ENCODE data around the gene TMEM255B.

TMEM255B gene

DNA sequence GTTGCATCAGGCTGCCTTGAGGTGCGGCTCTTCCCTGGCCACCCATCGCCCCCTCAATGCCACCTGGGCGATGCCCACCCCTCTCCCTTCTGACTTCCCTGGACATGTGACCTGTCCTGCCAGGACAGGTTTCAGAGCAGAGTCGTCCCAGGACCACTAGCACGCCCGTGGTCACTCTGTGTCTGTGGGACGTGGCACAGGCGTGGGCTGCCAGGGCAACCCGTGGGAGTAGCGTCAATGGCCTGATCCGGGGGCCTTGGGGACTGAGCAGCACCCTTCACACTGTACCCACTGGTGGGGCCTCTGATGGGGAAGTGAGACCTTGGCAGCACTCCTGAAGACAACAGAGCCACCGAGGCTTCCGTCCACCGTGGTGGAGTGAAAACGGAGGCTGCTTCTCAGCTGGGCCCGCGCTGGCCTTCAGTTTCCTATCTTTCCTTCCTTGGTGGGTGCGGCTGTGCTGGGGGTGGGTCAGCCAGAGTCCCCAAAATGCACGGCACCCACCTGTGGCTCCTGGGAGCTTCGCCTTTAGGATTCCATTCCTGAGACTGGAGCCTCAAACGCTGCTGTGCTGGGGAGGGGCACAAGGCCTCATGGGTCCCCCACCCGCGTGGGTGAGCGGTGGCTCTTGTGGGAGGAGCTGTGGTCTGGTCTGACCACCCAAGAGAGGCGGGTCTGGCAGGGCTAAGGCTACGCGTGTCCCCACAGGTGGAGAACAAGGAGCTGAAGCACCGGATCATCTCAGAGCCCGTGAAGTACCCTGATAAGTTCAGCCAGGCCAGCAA is 26.7 kb upstream of the TMEM255B start:
- no peak overlapping the region for H3K4me3 ChIP-seq (ENCODE audit: low read depth, low read length)
- TF ChIP-seq, protein P1, sequence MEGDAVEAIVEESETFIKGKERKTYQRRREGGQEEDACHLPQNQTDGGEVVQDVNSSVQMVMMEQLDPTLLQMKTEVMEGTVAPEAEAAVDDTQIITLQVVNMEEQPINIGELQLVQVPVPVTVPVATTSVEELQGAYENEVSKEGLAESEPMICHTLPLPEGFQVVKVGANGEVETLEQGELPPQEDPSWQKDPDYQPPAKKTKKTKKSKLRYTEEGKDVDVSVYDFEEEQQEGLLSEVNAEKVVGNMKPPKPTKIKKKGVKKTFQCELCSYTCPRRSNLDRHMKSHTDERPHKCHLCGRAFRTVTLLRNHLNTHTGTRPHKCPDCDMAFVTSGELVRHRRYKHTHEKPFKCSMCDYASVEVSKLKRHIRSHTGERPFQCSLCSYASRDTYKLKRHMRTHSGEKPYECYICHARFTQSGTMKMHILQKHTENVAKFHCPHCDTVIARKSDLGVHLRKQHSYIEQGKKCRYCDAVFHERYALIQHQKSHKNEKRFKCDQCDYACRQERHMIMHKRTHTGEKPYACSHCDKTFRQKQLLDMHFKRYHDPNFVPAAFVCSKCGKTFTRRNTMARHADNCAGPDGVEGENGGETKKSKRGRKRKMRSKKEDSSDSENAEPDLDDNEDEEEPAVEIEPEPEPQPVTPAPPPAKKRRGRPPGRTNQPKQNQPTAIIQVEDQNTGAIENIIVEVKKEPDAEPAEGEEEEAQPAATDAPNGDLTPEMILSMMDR (IDR thresholded peaks at IDR 0.05; ENCODE audit: insufficient read depth, low read depth, low read length, missing control alignments) = no peak
- no peak for DNase-seq (ENCODE audit: low read depth)

GRCh38 chr13:113732961-113733950 is 25.8 kb upstream of the TMEM255B start:
- TF ChIP-seq, protein P1 (IDR thresholded peaks at IDR 0.05; ENCODE audit: insufficient read depth, low read depth, low read length, missing control alignments) = no peak
- no peak overlapping the region for H3K4me3 ChIP-seq (ENCODE audit: low read depth, low read length)
- DNase-seq (ENCODE audit: low read depth) = no peak

- H3K4me3 ChIP-seq (ENCODE audit: low read depth, low read length) = no peak overlapping the region
- DNase-seq (ENCODE audit: low read depth) = no peak
- TF ChIP-seq, protein P1 (IDR thresholded peaks at IDR 0.05; ENCODE audit: insufficient read depth, low read depth, low read length, missing control alignments) = no peak
These were observed 24.8 kb upstream of the TMEM255B start for GRCh38 chr13:113734099-113734825.

GRCh38 chr13:113734826-113735125 is 24.2 kb upstream of the TMEM255B start:
- H3K4me3 ChIP-seq (ENCODE audit: low read depth, low read length) = no peak overlapping the region
- TF ChIP-seq, protein P1 (IDR thresholded peaks at IDR 0.05; ENCODE audit: insufficient read depth, low read depth, low read length, missing control alignments) = no peak
- DNase-seq (ENCODE audit: low read depth) = no peak

- H3K4me3 ChIP-seq (ENCODE audit: low read depth, low read length) = no peak overlapping the region
- no peak for DNase-seq (ENCODE audit: low read depth)
- TF ChIP-seq, protein P1 (IDR thresholded peaks at IDR 0.05; ENCODE audit: insufficient read depth, low read depth, low read length, missing control alignments) = no peak
These were observed 23.8 kb upstream of the TMEM255B start for GRCh38 chr13:113735194-113735593.

DNA sequence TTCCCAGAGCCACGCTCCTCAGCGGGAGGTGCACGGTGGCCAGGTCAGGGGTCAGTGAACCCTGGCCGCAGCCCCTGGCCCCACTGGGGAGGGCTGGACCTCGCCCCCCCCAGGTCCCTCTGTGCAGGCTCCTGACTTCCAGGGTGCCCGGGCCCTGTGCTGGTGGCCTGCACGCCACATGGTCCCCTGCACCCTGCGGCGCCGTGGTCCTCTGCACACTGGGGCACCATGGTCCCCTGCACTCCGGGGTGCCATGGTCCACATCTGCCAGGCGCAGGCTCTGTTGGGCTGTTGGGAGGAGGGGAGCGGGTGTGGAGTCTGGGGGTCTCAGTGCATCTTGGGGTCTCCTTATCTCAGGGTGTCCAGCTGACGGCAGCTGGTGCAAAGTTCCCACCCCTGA is 23.3 kb upstream of the TMEM255B start:
- DNase-seq (ENCODE audit: low read depth) = no peak
- no peak overlapping the region for H3K4me3 ChIP-seq (ENCODE audit: low read depth, low read length)
- TF ChIP-seq, protein P1 (IDR thresholded peaks at IDR 0.05; ENCODE audit: insufficient read depth, low read depth, low read length, missing control alignments) = no peak

Data from GM12865 (cell line).